Loucy (cell line): ENCODE results near the gene NOVA2.
A peak's percentile ranks its signal among the peaks of the same experiment; 100 is the strongest.

Experiments
- H2AFZ ChIP-seq: fragments of 200-600 bp; sonication (generic); 2 replicates; pipeline ENCODE4 v1.6.0; 2016; ENCODE audit warnings: antibody characterized with exemption, mild to moderate bottlenecking, low read length, moderate library complexity
- H3F3A ChIP-seq: fragments of 200-600 bp; 2 replicates; pipeline ENCODE4 v1.6.0; 2016; ENCODE audit warnings: antibody characterized with exemption, low read depth, mild to moderate bottlenecking
- H3K27me3 ChIP-seq: fragments of 200-600 bp; sonication (generic); 2 replicates; pipeline ENCODE4 v1.6.1; 2014; ENCODE audit warnings: low read length, mild to moderate bottlenecking; ENCODE audit not compliant: insufficient read depth, poor library complexity, severe bottlenecking
- H3K36me3 ChIP-seq: fragments of 200-600 bp; sonication (generic); 2 replicates; pipeline ENCODE4 v1.6.1; 2016; ENCODE audit warnings: low read length; ENCODE audit not compliant: insufficient read depth
- H3K4me1 ChIP-seq: fragments of 200-600 bp; sonication (generic); 2 replicates; pipeline ENCODE4 v1.5.1; 2014; ENCODE audit warnings: low read length, mild to moderate bottlenecking; ENCODE audit not compliant: insufficient read depth, poor library complexity, severe bottlenecking
- H3K4me2 ChIP-seq: fragments of 200-600 bp; sonication (generic); 2 replicates; pipeline ENCODE4 v1.6.0; 2014; ENCODE audit warnings: antibody characterized with exemption, low read length, low read depth, mild to moderate bottlenecking; ENCODE audit not compliant: poor library complexity, severe bottlenecking
- H3K4me3 ChIP-seq: fragments of 200-600 bp; sonication (generic); 2 replicates; pipeline ENCODE4 v1.5.1; 2014; ENCODE audit warnings: low read length, mild to moderate bottlenecking, mixed read lengths; ENCODE audit not compliant: poor library complexity, severe bottlenecking
- H3K79me2 ChIP-seq: fragments of 200-600 bp; sonication (generic); 2 replicates; pipeline ENCODE4 v1.6.1; 2014; ENCODE audit warnings: low read length; ENCODE audit not compliant: insufficient read depth
- H3K9ac ChIP-seq: fragments of 200-600 bp; sonication (generic); 2 replicates; pipeline ENCODE4 v1.6.0; 2014; ENCODE audit warnings: mild to moderate bottlenecking, low read depth, low read length, moderate library complexity; ENCODE audit not compliant: poor library complexity, severe bottlenecking
- H3K9me2 ChIP-seq: fragments of 200-600 bp; sonication (generic); replicated peaks from 2 replicates; pipeline ENCODE4 v1.6.1; 2016; ENCODE audit warnings: low read depth, low read length, mixed read lengths
- H3K9me3 ChIP-seq: fragments of 200-600 bp; sonication (generic); 2 replicates; pipeline ENCODE4 v1.6.1; 2014; ENCODE audit warnings: mild to moderate bottlenecking, antibody characterized with exemption, low read length, low read depth; ENCODE audit not compliant: insufficient read depth
- H4K20me1 ChIP-seq: fragments of 200-600 bp; sonication (generic); 2 replicates; pipeline ENCODE4 v1.6.0; 2014; ENCODE audit warnings: antibody characterized with exemption, low read length, mild to moderate bottlenecking; ENCODE audit not compliant: insufficient read depth, poor library complexity, severe bottlenecking
- CTCF ChIP-seq: fragments of 200-600 bp; sonication (generic); conservative IDR thresholded peaks from 2 replicates; pipeline ENCODE4 v1.5.1; 2014; ENCODE audit warnings: mild to moderate bottlenecking, antibody characterized with exemption, low read length
- EZH2phosphoT487 ChIP-seq: fragments of 200-600 bp; IDR thresholded peaks from 2 replicates; pipeline ENCODE4 v1.6.1; 2018; ENCODE audit warnings: antibody characterized with exemption, mild to moderate bottlenecking, moderate library complexity, borderline replicate concordance

The NOVA2 gene

DNA sequence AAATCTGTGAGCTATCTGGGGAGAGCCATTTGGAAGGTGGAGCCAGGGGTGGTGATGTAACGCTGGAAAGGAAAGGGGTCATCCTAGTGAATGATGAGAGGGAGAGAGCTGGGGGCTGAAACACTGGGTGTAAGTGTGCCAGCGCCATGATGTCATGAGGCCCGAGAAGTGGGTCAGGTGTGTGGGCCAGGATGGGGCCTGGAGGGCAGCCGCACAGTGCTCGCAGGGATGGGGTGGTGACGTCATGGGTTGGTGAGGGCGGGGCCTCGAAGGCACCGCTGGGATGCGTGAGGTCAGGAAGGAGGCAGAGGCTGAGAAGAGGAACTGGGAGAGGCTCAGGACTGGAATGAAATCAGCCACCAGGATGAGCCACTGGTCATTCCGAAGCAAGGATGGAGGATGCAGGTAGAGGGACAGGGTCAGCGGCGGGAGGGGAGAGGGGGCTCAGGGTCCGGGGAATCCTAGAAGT is 26.0 kb upstream of the NOVA2 start:
- H3K79me2 ChIP-seq: peaks cover 22% of the 10 kb centered on the region
- no peak for TF ChIP-seq CTCF
- no peak for TF ChIP-seq EZH2phosphoT487
- peaks cover 4% of the 10 kb centered on the region for H4K20me1 ChIP-seq
- H3K4me3 ChIP-seq: no peak overlapping the region
- H3F3A ChIP-seq: no peaks in the 10 kb centered on the region
- no peaks in the 10 kb centered on the region for H3K9me3 ChIP-seq
- no peak overlapping the region for H2AFZ ChIP-seq
- H3K9ac ChIP-seq: no peak overlapping the region
- no peaks in the 10 kb centered on the region for H3K9me2 ChIP-seq
- no peaks in the 10 kb centered on the region for H3K36me3 ChIP-seq
- H3K4me2 ChIP-seq: no peak overlapping the region
- H3K27me3 ChIP-seq: no peaks in the 10 kb centered on the region
- H3K4me1 ChIP-seq: peaks cover 18% of the 10 kb centered on the region

DNA sequence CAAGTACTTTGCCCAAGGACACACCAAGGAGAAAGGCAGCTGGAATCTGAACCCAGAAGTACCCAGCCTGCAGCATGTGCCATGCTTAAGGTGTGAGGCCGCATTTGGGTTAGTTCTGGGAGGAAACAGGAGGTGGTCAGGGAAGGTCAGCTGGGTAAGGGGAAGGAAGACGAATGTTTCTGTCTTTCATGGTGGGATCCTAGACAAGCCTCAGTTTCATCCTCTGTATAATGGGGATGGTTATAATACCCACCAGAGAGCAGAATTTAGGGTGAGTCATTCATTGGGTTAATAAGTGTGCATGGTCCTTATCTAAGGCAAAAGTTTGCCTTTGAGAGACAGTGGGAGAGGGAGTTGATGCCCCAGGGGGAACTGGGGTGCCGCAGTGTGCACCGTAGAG is 25.2 kb upstream of the NOVA2 start:
- H3K27me3 ChIP-seq: no peaks in the 10 kb centered on the region
- H3K79me2 ChIP-seq: peaks cover 22% of the 10 kb centered on the region
- no peak overlapping the region for H3K9ac ChIP-seq
- TF ChIP-seq EZH2phosphoT487 (no peak), CTCF (no peak)
- H3K9me2 ChIP-seq: no peaks in the 10 kb centered on the region
- H3K36me3 ChIP-seq: no peaks in the 10 kb centered on the region
- H3F3A ChIP-seq: no peaks in the 10 kb centered on the region
- no peaks in the 10 kb centered on the region for H3K9me3 ChIP-seq
- no peak overlapping the region for H3K4me3 ChIP-seq
- H3K4me2 ChIP-seq: no peak overlapping the region
- H2AFZ ChIP-seq: no peak overlapping the region
- H3K4me1 ChIP-seq: peaks cover 23% of the 10 kb centered on the region
- H4K20me1 ChIP-seq: peaks cover 4% of the 10 kb centered on the region

- H3K4me2 ChIP-seq: peak overlapping the region; percentile 78
- TF ChIP-seq EZH2phosphoT487: no peak
- no peak for TF ChIP-seq CTCF
Measured at GRCh38 chr19:45996933-45997332, 23.3 kb upstream of the NOVA2 start.

More at GRCh38 chr19:45996933-45997332, 23.3 kb upstream of the NOVA2 start:
- Histone ChIP-seq H3K36me3 (no peaks in the 10 kb centered on the region), H3K9me2 (no peaks in the 10 kb centered on the region), H3K79me2 (peaks cover 22% of the 10 kb centered on the region), H3K9me3 (no peaks in the 10 kb centered on the region), H3K9ac (peak overlapping the region; percentile 83), H3K4me1 (peaks cover 23% of the 10 kb centered on the region), H3F3A (no peaks in the 10 kb centered on the region), H3K4me3 (peak overlapping the region; percentile 84), H2AFZ (no peak overlapping the region), H3K27me3 (no peaks in the 10 kb centered on the region), H4K20me1 (peaks cover 4% of the 10 kb centered on the region)
